ENCODE measurements around the gene DCAF17.
A peak's percentile ranks its signal among the peaks of the same experiment; 100 is the strongest.

Gene DCAF17

GRCh38 chr2:171434013-171434989 lies at the start of gene DCAF17:
Gene DCAF17 (plus strand): TSS chr2:171434226. CDS start chr2:171434578, 352 bp downstream.
- H3K27ac ChIP-seq, result peak within 1 kb of the TSS; percentile 92
- TF ChIP-seq, protein P1, sequence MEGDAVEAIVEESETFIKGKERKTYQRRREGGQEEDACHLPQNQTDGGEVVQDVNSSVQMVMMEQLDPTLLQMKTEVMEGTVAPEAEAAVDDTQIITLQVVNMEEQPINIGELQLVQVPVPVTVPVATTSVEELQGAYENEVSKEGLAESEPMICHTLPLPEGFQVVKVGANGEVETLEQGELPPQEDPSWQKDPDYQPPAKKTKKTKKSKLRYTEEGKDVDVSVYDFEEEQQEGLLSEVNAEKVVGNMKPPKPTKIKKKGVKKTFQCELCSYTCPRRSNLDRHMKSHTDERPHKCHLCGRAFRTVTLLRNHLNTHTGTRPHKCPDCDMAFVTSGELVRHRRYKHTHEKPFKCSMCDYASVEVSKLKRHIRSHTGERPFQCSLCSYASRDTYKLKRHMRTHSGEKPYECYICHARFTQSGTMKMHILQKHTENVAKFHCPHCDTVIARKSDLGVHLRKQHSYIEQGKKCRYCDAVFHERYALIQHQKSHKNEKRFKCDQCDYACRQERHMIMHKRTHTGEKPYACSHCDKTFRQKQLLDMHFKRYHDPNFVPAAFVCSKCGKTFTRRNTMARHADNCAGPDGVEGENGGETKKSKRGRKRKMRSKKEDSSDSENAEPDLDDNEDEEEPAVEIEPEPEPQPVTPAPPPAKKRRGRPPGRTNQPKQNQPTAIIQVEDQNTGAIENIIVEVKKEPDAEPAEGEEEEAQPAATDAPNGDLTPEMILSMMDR (conservative IDR thresholded peaks at IDR 0.05), result peak; percentile 26

- no peak overlapping the region for H3K27ac ChIP-seq
- TF ChIP-seq, protein P1 (conservative IDR thresholded peaks at IDR 0.05), result no peak
Observed at GRCh38 chr2:171386627-171387026, 47.4 kb upstream of the DCAF17 start.

DNA sequence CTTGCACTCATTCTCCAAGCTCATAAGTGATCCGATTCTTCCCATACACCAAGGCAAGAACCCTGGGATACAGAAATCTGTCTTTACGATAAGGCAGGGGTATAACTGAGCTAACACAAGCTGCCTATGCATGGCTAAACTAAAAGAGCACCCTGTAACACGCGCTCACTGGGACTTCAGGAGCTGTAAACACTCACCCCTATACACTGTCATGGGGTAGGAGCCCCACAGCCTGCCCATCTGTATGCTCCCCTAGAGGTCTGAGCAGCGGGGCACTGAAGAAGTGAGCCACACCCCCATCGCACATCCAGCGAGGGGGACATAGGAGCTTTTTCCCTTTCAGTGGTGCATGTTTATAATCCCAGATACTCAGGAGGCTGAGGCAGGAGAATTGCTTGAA lies 47.0 kb upstream of the DCAF17 start:
- TF ChIP-seq, protein P1 (conservative IDR thresholded peaks at IDR 0.05), result no peak
- H3K27ac ChIP-seq, result no peak overlapping the region

DNA sequence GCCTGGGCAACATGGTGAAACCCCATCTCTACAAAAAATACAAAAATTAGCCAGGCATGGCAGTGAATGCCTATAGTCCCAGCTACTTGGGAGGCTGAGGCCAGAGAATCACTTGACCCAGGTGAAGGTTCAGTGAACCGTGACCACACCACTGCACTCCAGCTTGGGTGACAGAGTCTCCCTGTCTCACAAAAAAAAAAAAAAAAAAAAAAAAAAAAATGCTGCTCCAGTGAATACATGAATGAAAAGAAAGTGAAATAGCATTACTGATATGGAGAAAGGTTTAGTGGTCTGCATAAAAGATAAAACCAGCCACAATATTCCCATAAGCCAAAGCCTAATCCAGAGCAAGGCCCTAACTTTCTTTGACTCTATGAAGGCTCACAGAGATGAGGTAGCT lies 44.7 kb upstream of the DCAF17 start:
- TF ChIP-seq, protein P1 (conservative IDR thresholded peaks at IDR 0.05), result no peak
- no peak overlapping the region for H3K27ac ChIP-seq

DNA sequence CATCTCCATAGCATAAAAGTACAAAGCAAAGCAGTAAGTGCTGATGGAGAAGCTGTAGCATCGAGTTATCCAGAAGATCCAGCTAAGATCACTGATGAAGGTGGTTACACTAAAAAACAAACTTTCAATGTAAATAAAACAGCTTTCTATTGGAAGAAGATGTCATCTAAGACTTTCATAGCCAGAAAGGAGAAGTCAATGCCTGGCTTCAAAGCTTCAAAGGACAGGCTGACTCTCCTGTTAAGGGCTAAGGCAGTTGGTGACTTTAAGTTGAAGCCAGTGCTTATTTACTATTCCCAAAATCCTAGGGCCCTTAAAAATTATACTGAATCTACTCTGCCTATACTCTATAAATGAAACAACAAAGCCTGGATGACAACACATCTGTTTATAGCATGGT lies 44.2 kb upstream of the DCAF17 start:
- H3K27ac ChIP-seq, result no peak overlapping the region
- TF ChIP-seq, protein P1 (conservative IDR thresholded peaks at IDR 0.05), result no peak

DNA sequence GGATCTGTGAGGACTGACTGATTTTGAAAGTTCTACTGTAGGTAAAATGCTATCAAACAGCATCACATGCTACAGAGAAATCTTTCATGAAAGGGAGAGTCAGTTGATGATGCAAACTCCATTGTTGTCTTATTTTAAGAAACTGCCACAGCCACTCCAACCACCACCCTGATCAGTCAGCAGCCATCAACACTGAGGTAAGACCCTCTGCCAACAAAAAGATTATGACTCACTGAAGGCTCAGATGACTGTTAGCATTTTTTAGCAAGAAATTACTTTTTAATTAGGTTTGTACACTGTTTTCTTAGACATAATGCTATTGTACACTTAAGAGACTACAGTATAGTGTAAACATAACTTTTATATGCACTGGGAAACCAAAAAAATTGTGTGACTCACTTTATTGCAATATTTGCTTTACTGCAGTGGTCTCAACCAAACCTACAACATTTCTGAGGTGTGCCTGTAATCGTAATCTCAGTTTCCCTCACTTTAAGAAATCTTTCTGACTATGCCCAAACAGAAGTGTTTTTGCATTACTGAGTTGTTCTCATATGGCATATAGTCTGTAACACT lies 43.0 kb upstream of the DCAF17 start:
- TF ChIP-seq, protein P1 (conservative IDR thresholded peaks at IDR 0.05), result no peak
- H3K27ac ChIP-seq, result no peak overlapping the region

DNA sequence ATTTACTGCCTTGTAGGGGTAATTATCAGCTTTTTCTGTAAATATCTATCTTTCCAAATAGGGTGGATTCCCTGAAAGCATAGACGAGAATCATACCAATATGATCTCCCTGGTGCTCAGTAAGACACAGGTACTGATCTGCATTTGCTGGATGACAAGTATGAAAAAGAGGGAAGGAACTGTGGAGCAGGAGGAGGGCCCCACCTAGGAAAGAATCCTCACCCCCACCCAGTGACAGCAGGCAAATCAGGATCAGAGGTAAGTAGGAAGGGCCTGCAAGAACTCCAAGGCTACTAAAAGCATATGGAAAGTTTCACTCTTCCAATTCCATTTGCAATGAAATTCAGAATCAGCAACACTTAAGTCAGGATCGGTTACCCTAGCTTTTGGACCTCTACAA lies 42.5 kb upstream of the DCAF17 start:
- TF ChIP-seq, protein P1 (conservative IDR thresholded peaks at IDR 0.05), result no peak
- no peak overlapping the region for H3K27ac ChIP-seq
